Activated T-helper 17 cell treated with anti-CD3 and anti-CD28 coated beads, Interleukin-2, amount 50 U/mL, for 72 hours (primary cell): Measurements from ENCODE around the gene PSMA1. TPM values are rescaled to one million over a fixed set of nuclear protein-coding genes. Genes with fewer than 3 reads are reported as not detected.
"Not testable (repeated sequence)": the region's sequence is repeated elsewhere in the genome, so short reads cannot be mapped to it uniquely, and the experiment has no call there.

ENCODE experiments used
- ATAC-seq: fragments of 150-1000 bp; cut with Tn5 transposase; replicated peaks from 2 replicates; pipeline ENCODE4 v1.10.0; 2021; ENCODE audit warnings: mild to moderate bottlenecking, moderate library complexity
- H3K27ac Mint-ChIP-seq: one replicate; pipeline ENCODE4 v1.8.0; 2022; ENCODE audit warnings: mixed read lengths
- H3K27me3 Mint-ChIP-seq: one replicate; pipeline ENCODE4 v1.8.0; 2022; ENCODE audit warnings: mixed read lengths
- H3K36me3 Mint-ChIP-seq: one replicate; pipeline ENCODE4 v1.8.0; 2022; ENCODE audit warnings: low read depth, mild to moderate bottlenecking, mixed read lengths
- H3K4me1 Mint-ChIP-seq: one replicate; pipeline ENCODE4 v1.8.0; 2022; ENCODE audit warnings: mixed read lengths
- H3K4me3 Mint-ChIP-seq: one replicate; pipeline ENCODE4 v1.8.0; 2022; ENCODE audit warnings: mild to moderate bottlenecking, mixed read lengths
- H3K9me3 Mint-ChIP-seq: one replicate; pipeline ENCODE4 v1.8.0; 2022; ENCODE audit warnings: mixed read lengths
- total RNA-seq, 2 donors: library from RNA; stranded (reverse); gene quantifications; one replicate each; pipeline ENCODE4 v1.2.3, GENCODE V29; 2022

Gene PSMA1
- total RNA-seq, result 100 to 1,000 TPM; 239 to 246 TPM

DNA sequence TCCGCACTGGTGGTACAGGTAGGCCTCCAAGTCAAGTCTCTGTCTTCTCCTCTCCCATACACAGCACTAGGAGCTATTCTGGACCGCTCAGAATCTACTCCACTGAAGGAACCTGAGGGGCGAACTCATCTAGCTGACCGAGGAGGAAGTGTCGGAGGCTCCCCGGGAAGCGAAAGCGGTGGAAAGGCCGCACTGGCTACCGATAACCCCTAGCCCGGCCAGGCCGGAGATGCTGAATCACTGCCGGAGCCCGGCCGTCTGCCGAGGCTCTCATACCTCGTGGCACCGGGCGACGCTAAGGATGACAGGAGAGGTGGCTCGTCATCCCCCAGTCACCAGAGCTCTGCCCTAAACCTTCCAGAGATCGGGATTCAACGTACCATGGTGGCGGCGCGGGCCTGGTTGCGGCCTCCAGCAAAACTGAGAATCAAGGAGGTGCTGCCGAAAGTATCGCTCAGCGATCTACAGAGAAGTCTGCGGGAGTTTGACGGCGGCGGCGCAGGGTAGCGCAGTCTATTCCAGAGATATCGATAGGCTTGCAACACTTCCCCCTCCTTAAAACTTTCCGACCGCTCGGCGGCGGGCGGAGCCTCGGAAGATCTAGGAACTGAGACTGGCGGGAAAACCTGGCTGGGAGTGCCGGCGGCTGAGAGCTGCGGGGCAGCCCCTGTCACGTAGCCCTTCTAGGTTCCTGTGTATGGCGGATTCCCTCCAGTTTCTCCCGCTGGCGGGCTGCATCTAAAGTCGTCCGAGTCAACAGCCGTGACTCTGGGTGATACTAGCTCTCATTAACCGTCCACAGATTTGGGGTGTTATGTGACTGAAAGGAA lies at the start of gene PSMA1:
Gene PSMA1 (minus strand): TSS at position 470 of the 830 bp plus-strand sequence. CDS start 87 bp downstream, at position 383.
- H3K4me1 Mint-ChIP-seq, result peaks cover 8% of the 10 kb centered on the region
- peak within 1 kb of the TSS; percentile 95 for H3K4me3 Mint-ChIP-seq
- H3K36me3 Mint-ChIP-seq, result peaks cover 55% of the 10 kb centered on the region
- H3K27me3 Mint-ChIP-seq, result no peaks in the 10 kb centered on the region
- peak within 1 kb of the TSS; percentile 97 for H3K27ac Mint-ChIP-seq
- no peaks in the 10 kb centered on the region for H3K9me3 Mint-ChIP-seq
- ATAC-seq, result peak; percentile 87

DNA sequence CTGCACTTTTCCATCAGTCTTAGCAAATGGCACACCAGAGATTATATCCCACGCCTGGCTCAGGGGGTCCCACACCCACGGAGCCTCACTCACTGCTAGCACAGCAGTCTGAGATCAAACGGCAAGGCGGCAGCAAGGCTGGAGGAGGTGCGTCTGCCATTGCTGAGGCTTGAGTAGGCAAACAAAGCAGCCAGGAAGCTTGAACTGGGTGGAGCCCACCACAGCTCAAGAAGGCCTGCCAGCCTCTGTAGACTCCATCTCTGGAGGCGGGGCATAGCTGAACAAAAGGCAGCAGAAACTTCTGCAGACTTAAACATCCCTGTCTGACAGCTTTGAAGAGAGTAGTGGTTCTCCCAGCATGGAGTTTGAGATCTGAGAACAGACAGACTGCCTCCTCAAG lies 49.3 kb upstream of the PSMA1 start:
- not testable (repeated sequence) for H3K36me3 Mint-ChIP-seq, H3K27me3 Mint-ChIP-seq, H3K4me3 Mint-ChIP-seq, ATAC-seq
- H3K9me3 Mint-ChIP-seq, result peaks cover 10% of the 10 kb centered on the region
- peaks cover 21% of the 10 kb centered on the region for H3K4me1 Mint-ChIP-seq
- H3K27ac Mint-ChIP-seq, result peak overlapping the region; percentile 35

DNA sequence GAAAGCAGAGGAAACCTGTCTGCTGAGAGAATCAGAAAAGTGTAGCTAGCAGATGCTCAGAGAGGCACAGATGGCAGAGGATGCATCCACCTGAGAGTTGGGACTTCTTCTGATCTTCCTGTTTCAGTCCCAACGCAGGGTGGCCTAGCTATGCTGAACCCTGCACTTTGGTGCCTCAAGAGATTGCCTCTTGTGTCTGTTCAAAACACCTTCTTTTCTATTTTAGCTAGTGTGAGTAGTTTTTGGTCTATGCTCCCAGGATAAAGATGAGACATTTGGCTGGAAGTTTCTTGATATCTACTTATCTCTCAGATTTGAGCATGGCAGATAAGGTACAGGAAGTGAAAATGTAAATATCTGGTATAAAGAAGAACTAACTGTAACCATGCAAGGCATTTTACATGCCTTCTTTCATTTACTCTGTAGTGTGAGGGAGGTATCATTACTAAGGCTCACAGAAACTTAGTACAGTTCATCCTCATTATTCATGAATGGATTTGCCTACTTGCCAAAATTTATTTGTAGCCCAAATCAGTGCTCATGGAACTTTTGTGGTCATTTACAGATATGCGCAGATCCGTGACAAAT lies 47.0 kb upstream of the PSMA1 start:
- H3K36me3 Mint-ChIP-seq, result no peaks in the 10 kb centered on the region
- peak; percentile 14 for ATAC-seq
- H3K27me3 Mint-ChIP-seq, result no peaks in the 10 kb centered on the region
- peak overlapping the region; percentile 18 for H3K4me3 Mint-ChIP-seq
- H3K4me1 Mint-ChIP-seq, result peaks cover 21% of the 10 kb centered on the region
- H3K27ac Mint-ChIP-seq, result peak overlapping the region; percentile 5
- peaks cover 6% of the 10 kb centered on the region for H3K9me3 Mint-ChIP-seq

DNA sequence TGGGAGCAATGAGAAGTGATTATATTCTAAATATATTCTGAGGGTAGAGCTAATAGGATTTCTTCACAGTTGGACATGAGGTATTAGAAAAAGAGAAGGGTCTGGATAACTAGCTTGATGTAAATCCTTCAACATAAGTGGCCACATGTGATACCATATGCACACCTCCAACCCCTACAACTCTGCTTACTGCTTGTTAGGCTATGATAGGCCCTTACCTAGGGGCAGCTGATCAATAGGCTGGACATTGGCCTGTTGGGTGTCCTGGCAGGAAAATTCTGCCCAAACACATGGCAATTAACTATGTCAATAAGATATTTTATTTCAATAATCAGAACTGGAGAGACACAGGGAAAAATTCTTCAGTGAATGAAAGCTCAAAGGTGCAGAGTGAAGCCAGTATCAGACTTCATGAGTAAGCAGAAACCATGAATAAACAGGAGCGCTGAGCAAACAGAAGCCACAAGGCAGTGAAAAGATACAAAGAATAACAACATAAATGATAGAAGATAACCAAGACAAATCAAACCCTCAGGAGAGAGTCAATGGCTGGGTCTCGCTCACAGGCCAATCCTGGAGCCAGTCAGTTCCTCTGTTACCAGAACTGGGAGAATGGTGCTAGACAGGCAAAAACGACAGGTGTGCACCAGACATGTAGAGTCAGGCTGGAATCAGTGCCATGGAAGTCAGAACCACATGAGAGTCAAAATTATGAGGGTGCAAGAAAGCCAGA lies 46.3 kb upstream of the PSMA1 start:
- H3K4me1 Mint-ChIP-seq, result peaks cover 26% of the 10 kb centered on the region
- peak; percentile 81 for ATAC-seq
- no peaks in the 10 kb centered on the region for H3K36me3 Mint-ChIP-seq
- peaks cover 5% of the 10 kb centered on the region for H3K9me3 Mint-ChIP-seq
- no peaks in the 10 kb centered on the region for H3K27me3 Mint-ChIP-seq
- H3K27ac Mint-ChIP-seq, result peak overlapping the region; percentile 5
- peak overlapping the region; percentile 18 for H3K4me3 Mint-ChIP-seq

DNA sequence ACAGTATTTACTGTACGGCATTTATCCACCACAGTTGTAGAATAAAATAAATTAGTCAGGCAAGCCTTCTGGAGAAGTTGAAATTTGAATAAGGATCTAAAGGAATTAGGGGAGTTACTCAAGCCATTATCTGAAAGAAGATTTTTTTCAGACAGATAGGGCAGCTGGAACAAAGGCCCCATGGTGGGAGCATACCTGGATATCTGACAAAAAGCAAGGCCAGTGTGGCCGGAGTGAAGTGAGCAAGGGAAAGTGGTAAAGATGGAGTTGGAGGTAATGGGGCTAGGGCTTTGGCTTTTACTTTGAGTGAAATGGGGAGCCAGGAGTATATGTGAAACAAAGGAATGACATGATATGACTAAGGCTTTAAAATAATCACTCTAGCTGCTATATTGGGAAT lies 45.7 kb upstream of the PSMA1 start:
- ATAC-seq, result no peak
- Mint-ChIP-seq H3K4me1 (peaks cover 30% of the 10 kb centered on the region), H3K9me3 (peaks cover 5% of the 10 kb centered on the region), H3K36me3 (no peaks in the 10 kb centered on the region), H3K27me3 (no peaks in the 10 kb centered on the region), H3K4me3 (no peak overlapping the region), H3K27ac (no peak overlapping the region)

DNA sequence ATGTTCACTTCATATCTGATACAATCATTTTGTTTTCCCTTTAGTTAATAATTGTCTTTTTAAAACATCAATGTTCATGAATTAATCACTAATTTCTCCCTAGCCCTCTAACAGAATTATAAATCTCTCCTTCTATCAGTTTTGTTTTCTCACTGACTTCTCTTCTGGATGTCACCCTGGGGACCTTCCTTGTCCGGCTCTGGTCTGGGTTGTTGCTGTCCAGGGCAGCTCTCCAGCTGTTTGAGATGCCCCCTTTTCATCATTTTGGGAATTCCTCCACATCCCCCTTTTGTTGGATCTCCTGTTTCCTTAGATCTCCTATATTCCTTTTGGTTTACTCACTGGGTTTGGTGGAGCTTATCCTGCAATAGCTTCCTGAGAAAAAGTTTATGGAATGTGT lies 35.6 kb upstream of the PSMA1 start:
- Mint-ChIP-seq H3K4me3 (peak overlapping the region; percentile 56), H3K9me3 (peaks cover 5% of the 10 kb centered on the region), H3K27ac (peak overlapping the region; percentile 74), H3K27me3 (no peaks in the 10 kb centered on the region), H3K36me3 (no peaks in the 10 kb centered on the region), H3K4me1 (peaks cover 22% of the 10 kb centered on the region)
- no peak for ATAC-seq

DNA sequence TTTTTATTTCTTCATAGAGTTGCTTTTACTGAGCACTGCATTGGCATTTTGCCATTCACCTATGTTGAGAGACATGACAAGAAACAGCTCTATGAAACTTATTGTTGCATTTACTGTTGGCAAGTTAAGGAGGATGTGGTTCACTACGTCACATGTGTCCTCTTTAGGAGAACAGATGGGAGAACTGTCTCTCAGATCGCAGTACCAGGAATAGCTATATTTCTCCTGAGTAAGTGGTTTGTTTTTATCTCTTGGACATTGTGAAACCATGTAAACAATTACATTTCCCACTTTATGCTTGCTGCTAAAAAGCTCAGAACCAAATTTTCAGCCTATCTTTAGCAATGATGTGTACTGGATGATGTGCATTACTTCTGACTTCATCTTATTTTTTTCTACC lies 34.8 kb upstream of the PSMA1 start:
- H3K9me3 Mint-ChIP-seq, result peaks cover 5% of the 10 kb centered on the region
- peaks cover 22% of the 10 kb centered on the region for H3K4me1 Mint-ChIP-seq
- peak overlapping the region; percentile 56 for H3K4me3 Mint-ChIP-seq
- ATAC-seq, result peak; percentile 93
- no peaks in the 10 kb centered on the region for H3K27me3 Mint-ChIP-seq
- H3K27ac Mint-ChIP-seq, result peak overlapping the region; percentile 74
- no peaks in the 10 kb centered on the region for H3K36me3 Mint-ChIP-seq

DNA sequence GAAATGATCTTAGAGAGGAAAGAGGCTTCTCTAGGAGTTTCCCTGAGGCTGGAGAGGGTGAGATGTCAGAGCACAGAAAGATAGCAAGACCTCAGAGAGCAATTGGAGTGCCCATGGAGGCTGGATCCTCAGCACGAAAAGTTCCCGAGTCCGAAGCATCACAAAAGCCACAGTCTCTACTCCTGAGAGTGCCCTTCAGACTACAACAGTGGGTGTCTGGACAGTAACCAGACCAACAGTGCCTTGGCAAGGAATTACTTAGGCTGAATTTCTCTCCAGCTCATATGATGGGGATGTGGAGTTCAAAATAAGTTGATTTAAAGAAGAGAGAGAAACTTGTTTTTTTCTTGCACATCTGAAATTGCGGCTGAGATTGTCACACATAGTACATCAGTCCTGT lies 31.9 kb upstream of the PSMA1 start:
- H3K4me1 Mint-ChIP-seq, result peaks cover 11% of the 10 kb centered on the region
- H3K36me3 Mint-ChIP-seq, result no peaks in the 10 kb centered on the region
- no peaks in the 10 kb centered on the region for H3K9me3 Mint-ChIP-seq
- no peak overlapping the region for H3K27ac Mint-ChIP-seq
- H3K4me3 Mint-ChIP-seq, result no peak overlapping the region
- no peak for ATAC-seq
- no peaks in the 10 kb centered on the region for H3K27me3 Mint-ChIP-seq

DNA sequence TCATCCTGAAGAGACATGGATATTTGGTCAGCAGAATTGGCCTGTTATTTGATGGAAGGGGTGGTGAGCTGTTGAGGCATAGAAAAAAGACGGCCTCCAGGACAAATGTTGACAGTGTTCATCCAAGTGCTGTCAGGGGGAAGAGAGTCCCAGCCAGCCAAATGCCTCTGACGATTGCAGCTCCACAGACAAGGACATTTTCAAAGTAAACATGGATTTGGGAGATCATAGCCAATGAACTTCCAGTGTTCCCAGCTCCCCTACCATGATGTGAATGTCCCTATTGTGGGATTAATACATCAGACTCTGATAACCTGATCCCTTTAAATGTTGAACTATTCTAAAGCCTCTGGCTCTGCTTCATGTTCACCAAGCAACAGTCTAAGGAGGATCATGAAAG lies 31.2 kb upstream of the PSMA1 start:
- H3K9me3 Mint-ChIP-seq, result no peaks in the 10 kb centered on the region
- H3K4me3 Mint-ChIP-seq, result no peak overlapping the region
- H3K27ac Mint-ChIP-seq, result no peak overlapping the region
- peaks cover 11% of the 10 kb centered on the region for H3K4me1 Mint-ChIP-seq
- ATAC-seq, result no peak
- no peaks in the 10 kb centered on the region for H3K36me3 Mint-ChIP-seq
- no peaks in the 10 kb centered on the region for H3K27me3 Mint-ChIP-seq

DNA sequence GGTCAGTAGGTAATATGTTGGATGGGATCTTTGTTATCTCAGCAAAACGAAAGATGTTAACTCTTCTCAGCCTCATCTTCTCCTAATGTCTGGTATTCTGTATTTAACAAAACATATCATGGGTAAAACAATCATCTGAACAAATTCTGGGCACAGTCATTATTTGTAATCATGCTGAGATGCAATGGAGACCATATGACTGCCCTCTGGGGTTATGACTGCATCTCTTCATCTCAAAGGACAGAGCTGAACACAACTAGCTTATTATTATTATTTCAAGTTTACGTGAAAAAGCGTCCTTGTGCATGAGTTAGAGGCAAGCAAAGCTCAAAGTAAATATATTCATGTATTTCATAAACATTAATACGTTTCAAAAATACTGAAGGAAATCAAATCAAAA lies 29.7 kb upstream of the PSMA1 start:
- ATAC-seq, result no peak
- Mint-ChIP-seq H3K4me3 (no peak overlapping the region), H3K27ac (no peak overlapping the region), H3K9me3 (peaks cover under 1% of the 10 kb centered on the region), H3K36me3 (no peaks in the 10 kb centered on the region), H3K4me1 (peaks cover 15% of the 10 kb centered on the region), H3K27me3 (no peaks in the 10 kb centered on the region)

DNA sequence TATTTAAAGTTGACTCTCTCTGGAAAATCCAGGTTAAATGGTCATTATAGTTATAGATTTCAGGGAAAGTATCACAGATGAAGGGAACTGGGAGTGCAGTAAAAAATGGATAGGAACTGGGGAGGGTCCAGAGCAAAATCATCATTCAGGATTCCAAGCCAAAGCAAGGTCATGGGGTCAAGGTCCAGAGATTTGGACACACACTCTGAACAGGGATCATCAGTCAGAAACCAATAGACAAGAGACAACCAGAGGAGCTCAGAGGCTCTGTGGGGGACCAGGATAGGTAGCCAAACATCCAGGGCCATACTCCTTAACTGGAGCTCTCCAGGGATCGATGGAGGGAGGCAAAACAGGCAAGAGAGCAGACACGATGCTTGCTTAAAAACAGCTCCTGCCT lies 27.3 kb upstream of the PSMA1 start:
- H3K4me3 Mint-ChIP-seq, result no peak overlapping the region
- H3K27me3 Mint-ChIP-seq, result no peaks in the 10 kb centered on the region
- ATAC-seq, result no peak
- H3K27ac Mint-ChIP-seq, result no peak overlapping the region
- no peaks in the 10 kb centered on the region for H3K36me3 Mint-ChIP-seq
- H3K9me3 Mint-ChIP-seq, result peaks cover 4% of the 10 kb centered on the region
- peaks cover 14% of the 10 kb centered on the region for H3K4me1 Mint-ChIP-seq

DNA sequence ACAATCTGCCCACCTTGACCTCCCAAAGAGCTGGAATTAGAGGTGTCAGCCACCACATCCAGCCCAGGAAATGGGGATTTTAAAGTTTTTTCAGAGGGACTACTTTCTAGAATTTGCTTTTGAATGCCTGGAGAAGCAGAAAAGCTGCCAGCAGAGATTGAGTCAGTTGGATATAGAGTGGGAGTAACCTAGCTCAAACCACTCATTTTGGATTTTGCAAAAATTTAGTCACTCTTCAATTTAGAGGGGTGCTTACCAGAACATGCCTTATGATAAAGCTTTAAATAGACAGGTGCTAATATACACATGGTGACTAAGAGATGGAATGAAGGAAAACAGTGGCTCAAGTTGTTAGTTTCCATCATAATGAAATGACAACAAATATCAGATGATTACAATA lies 26.5 kb upstream of the PSMA1 start:
- no peaks in the 10 kb centered on the region for H3K36me3 Mint-ChIP-seq
- peak; percentile 76 for ATAC-seq
- H3K27me3 Mint-ChIP-seq, result no peaks in the 10 kb centered on the region
- H3K27ac Mint-ChIP-seq, result peak overlapping the region; percentile 87
- no peak overlapping the region for H3K4me3 Mint-ChIP-seq
- peaks cover 14% of the 10 kb centered on the region for H3K4me1 Mint-ChIP-seq
- H3K9me3 Mint-ChIP-seq, result peaks cover 4% of the 10 kb centered on the region

DNA sequence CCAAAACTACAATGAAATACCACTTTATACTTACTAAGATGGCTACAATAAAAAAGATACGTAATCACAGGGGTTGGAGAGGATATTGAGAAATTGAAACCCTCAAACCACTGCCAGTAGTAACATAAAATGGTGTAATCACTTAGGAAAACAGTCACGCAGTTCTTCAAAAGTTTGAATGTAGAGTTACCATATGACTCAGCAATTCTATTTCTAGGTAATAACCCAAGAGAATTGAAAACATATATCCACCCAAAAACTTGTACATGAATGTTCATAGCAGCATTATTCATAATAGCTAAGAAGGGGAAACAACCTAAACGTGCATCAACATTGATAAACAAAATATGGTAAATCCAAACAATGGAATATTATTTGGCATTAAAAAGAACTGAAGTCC lies 24.4 kb upstream of the PSMA1 start:
- H3K27ac Mint-ChIP-seq, result peak overlapping the region; percentile 87
- no peaks in the 10 kb centered on the region for H3K27me3 Mint-ChIP-seq
- peak; percentile 89 for ATAC-seq
- H3K4me3 Mint-ChIP-seq, result peak overlapping the region; percentile 60
- no peaks in the 10 kb centered on the region for H3K36me3 Mint-ChIP-seq
- H3K4me1 Mint-ChIP-seq, result peaks cover 14% of the 10 kb centered on the region
- H3K9me3 Mint-ChIP-seq, result peaks cover 4% of the 10 kb centered on the region

DNA sequence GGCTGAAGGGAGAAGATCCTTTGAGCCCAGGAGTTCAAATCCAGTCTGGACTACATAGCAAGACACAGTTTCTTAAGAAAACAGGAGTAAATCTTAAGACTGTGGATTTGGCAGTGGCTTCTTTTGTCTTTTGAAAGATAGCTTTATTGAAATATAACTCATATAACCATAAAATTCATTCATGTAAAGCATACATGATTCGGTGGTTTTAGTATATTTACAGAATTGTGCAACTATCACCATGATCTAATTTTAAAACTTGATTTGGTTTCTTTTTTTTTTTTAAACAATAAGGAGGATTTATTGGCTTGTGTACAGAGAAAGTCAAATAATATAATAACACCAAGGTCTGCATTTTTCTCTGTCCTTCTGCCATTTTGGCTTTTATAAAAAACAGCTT lies 23.1 kb upstream of the PSMA1 start:
- H3K9me3 Mint-ChIP-seq, result peaks cover 4% of the 10 kb centered on the region
- no peak for ATAC-seq

DNA sequence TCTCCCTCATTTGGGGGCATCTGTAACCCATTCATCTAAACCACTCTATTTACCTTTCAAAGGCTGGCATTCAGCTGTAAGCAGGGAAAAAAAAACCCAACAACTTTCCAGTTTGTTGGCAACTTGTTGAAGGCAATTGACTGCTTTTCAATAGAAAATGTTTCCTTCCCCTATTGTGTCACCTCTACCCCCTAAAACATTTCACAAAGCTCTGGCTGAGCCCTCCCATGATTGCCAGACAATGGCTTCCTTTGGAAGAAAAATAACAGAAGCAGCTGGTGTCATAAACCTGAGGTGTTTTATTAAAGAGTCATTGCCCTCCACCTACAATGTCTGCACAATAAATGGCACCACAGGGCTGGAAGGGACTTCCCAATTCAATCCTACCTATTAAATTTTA lies 22.1 kb upstream of the PSMA1 start:
- H3K27ac Mint-ChIP-seq, result no peak overlapping the region
- no peaks in the 10 kb centered on the region for H3K36me3 Mint-ChIP-seq
- peaks cover 4% of the 10 kb centered on the region for H3K9me3 Mint-ChIP-seq
- H3K4me3 Mint-ChIP-seq, result no peak overlapping the region
- peaks cover 14% of the 10 kb centered on the region for H3K4me1 Mint-ChIP-seq
- no peaks in the 10 kb centered on the region for H3K27me3 Mint-ChIP-seq
- ATAC-seq, result no peak

More for the DNA sequence above, 23.1 kb upstream of the PSMA1 start:
- Mint-ChIP-seq H3K4me1 (peaks cover 14% of the 10 kb centered on the region), H3K27me3 (no peaks in the 10 kb centered on the region), H3K4me3 (no peak overlapping the region), H3K36me3 (no peaks in the 10 kb centered on the region), H3K27ac (no peak overlapping the region)
